Measurements from ENCODE around the gene YEATS2. TPM values are rescaled to one million over a fixed set of nuclear protein-coding genes. Genes with fewer than 3 reads are reported as not detected.
"Not testable (repeated sequence)": the region's sequence is repeated elsewhere in the genome, so short reads cannot be mapped to it uniquely, and the experiment has no call there.

The YEATS2 gene
- total RNA-seq, 1 donor from 2014 or later = 61.9 TPM

DNA sequence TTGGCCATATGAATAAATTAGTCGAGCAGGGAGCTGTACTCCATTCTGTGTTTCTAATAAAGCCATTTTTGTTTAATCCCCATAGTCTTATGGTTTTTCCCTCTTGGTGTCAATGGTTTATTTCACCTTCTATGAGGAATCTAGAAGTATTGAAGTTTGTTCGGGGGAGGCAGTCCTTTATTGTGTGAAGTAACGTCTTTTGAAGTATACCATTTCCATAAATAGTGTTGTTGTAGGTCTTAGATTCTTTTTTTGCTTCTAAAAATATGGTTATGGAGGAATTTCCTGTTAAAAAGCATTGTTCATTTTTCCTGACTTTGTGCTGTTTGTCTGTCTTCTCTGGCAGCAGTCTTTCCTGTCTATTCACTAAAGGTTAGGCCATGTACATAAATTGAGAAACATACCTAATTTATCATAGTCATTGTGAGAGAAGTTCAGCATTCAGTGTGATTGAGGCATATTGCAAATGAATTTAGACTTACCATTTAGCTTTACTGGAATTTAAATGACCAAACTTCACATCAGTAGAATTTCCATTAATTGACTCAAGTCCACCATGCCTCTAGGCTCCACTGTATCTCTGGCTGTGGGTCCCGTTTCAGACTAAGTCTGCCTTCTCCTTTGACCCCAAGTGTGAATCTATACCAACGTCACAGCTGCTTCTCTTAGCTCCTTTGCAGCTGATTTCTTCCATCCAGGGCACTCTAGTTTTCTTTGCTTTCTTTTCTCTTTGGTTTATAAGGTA lies 37.3 kb downstream of the YEATS2 start:
- TF ChIP-seq, protein P1, sequence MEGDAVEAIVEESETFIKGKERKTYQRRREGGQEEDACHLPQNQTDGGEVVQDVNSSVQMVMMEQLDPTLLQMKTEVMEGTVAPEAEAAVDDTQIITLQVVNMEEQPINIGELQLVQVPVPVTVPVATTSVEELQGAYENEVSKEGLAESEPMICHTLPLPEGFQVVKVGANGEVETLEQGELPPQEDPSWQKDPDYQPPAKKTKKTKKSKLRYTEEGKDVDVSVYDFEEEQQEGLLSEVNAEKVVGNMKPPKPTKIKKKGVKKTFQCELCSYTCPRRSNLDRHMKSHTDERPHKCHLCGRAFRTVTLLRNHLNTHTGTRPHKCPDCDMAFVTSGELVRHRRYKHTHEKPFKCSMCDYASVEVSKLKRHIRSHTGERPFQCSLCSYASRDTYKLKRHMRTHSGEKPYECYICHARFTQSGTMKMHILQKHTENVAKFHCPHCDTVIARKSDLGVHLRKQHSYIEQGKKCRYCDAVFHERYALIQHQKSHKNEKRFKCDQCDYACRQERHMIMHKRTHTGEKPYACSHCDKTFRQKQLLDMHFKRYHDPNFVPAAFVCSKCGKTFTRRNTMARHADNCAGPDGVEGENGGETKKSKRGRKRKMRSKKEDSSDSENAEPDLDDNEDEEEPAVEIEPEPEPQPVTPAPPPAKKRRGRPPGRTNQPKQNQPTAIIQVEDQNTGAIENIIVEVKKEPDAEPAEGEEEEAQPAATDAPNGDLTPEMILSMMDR (conservative IDR thresholded peaks at IDR 0.05) = no peak
- Mint-ChIP-seq H3K9me3 (no peaks in the 10 kb centered on the region), H3K36me3 (ENCODE audit: low read depth) (peaks cover 30% of the 10 kb centered on the region), H3K4me3 (no peak overlapping the region), H3K4me1 (peaks cover 7% of the 10 kb centered on the region), H3K27me3 (ENCODE audit: low read depth) (no peaks in the 10 kb centered on the region), H3K27ac (ENCODE audit: unreplicated experiment) (no peak overlapping the region)
- no peak for DNase-seq (ENCODE audit: low read depth, low spot score)

DNA sequence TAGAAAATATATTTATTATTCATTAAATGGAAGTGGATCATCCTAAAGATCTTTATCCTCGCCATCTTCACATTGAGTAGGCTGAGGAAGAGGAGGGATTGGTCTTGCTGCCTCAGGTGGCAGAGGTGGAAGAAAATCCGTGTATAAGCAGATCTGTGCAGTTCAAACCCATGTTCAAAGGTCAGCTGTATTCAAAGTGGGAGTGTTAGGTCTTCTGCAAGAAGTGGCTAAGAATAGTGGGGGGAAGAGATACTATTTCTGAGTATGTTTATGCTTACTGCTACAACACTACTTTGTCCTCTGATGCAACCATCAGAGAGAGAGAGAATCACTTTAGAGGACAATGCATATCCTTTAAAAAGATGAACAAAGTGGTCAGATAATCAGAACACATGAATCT lies 39.5 kb downstream of the YEATS2 start:
- H3K9me3 Mint-ChIP-seq = no peaks in the 10 kb centered on the region
- no peak overlapping the region for H3K4me3 Mint-ChIP-seq
- no peak overlapping the region for H3K27ac Mint-ChIP-seq (ENCODE audit: unreplicated experiment)
- DNase-seq (ENCODE audit: low read depth, low spot score) = no peak
- no peaks in the 10 kb centered on the region for H3K27me3 Mint-ChIP-seq (ENCODE audit: low read depth)
- TF ChIP-seq, protein P1 (conservative IDR thresholded peaks at IDR 0.05) = no peak
- peaks cover 7% of the 10 kb centered on the region for H3K4me1 Mint-ChIP-seq
- peaks cover 37% of the 10 kb centered on the region for H3K36me3 Mint-ChIP-seq (ENCODE audit: low read depth)

DNA sequence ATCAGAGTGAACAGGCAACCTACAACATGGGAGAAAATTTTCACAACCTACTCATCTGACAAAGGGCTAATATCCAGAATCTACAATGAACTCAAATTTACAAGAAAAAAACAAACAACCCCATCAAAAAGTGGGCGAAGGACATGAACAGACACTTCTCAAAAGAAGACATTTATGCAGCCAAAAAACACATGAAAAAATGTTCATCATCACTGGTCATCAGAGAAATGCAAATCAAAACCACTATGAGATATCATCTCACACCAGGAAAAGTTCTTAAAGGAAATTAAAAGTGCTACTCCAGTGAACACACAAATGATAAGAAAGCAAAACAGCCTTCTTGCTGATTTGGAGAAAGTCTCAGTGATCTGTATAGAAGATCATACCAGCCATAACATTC lies 42.6 kb downstream of the YEATS2 start:
- peaks cover 40% of the 10 kb centered on the region for H3K36me3 Mint-ChIP-seq (ENCODE audit: low read depth)
- DNase-seq (ENCODE audit: low read depth, low spot score); H3K4me3 Mint-ChIP-seq; H3K4me1 Mint-ChIP-seq; H3K27me3 Mint-ChIP-seq (ENCODE audit: low read depth); H3K27ac Mint-ChIP-seq (ENCODE audit: unreplicated experiment); H3K9me3 Mint-ChIP-seq: not testable (repeated sequence)

DNA sequence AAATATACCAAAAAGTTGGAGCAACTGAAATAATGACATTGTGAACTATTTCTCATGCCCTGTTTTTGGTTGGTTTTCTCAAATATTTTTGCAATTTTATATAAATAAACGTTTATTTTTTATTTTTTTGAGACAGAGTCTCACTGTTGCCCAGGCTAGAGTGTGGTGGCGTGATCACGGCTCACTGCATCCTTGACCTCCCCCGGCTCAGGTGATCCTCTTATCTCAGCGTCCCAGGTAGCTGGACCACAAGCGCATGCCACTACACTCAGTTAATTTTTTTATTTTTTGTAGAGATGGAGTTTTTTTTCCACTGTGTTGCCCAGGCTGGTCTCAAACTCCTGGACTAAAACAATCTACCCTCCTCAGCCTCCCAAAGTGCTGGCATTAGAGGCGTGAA lies 45.6 kb downstream of the YEATS2 start:
- Mint-ChIP-seq H3K27ac (ENCODE audit: unreplicated experiment) (no peak overlapping the region), H3K9me3 (no peaks in the 10 kb centered on the region), H3K4me1 (peaks cover 8% of the 10 kb centered on the region), H3K4me3 (no peak overlapping the region), H3K36me3 (ENCODE audit: low read depth) (peaks cover 37% of the 10 kb centered on the region), H3K27me3 (ENCODE audit: low read depth) (no peaks in the 10 kb centered on the region)
- TF ChIP-seq, protein P1 (conservative IDR thresholded peaks at IDR 0.05) = no peak
- no peak for DNase-seq (ENCODE audit: low read depth, low spot score)

DNA sequence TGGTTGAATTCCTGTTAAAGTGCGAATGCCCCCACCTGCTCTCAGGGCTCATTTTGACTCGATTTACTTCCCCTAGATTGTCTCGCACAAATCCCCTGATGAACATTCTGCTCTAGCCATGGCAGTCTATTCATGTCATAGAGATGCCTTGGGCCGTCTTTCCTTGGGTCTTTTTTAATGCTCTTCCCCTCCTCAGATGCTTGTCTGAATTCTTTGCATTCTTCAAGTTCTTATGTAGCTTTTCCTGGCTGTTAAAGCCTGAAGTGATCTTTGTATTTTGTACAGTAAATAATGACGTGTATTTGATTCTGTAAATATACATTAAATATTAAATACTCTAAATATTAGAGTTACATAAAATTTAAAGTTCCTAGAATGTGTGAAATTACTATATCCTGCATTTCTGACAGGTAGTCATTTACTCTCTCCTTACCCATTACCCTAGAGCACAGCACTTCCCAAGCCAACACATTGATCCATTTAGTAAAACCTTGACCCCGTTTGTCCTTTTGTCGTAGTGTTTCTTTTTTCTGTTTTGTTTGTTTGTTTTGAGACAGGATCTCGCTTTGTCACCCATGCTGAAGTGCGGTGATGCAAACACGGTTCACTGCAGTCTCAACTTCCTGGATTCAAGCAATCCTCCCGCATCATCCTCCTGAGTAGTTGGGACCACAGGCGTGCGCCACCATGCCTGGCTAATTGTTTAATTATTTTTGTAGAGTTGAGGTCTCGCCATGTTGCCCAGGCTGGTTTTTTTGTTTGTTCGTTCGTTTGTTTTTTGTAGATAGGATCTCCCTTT lies 47.9 kb downstream of the YEATS2 start:
- Mint-ChIP-seq H3K4me1 (peaks cover 8% of the 10 kb centered on the region), H3K27ac (ENCODE audit: unreplicated experiment) (peak overlapping the region; percentile 30), H3K9me3 (no peaks in the 10 kb centered on the region), H3K27me3 (ENCODE audit: low read depth) (no peaks in the 10 kb centered on the region), H3K36me3 (ENCODE audit: low read depth) (peaks cover 37% of the 10 kb centered on the region), H3K4me3 (no peak overlapping the region)
- DNase-seq (ENCODE audit: low read depth, low spot score) = no peak
- TF ChIP-seq, protein P1 (conservative IDR thresholded peaks at IDR 0.05) = no peak

DNA sequence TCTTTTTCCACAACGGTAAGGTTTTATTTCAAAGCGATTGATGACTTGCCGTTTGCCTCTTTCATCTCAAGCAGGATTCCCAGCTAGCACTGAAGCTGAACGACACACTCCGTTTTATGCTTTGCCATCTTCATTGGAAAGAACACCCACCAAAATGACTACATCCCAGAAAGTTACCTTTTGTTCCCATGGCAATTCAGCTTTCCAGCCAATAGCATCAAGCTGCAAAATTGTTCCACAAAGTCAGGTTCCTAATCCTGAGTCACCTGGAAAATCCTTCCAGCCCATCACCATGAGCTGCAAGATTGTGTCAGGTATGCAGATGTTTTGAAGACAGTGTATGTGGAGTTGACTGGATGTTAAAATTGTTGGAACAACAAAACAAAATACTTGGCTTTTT lies 56.5 kb downstream of the YEATS2 start:
- Mint-ChIP-seq H3K9me3 (no peaks in the 10 kb centered on the region), H3K27ac (ENCODE audit: unreplicated experiment) (no peak overlapping the region), H3K27me3 (ENCODE audit: low read depth) (no peaks in the 10 kb centered on the region), H3K4me1 (no peaks in the 10 kb centered on the region), H3K36me3 (ENCODE audit: low read depth) (peaks cover 20% of the 10 kb centered on the region), H3K4me3 (no peak overlapping the region)
- TF ChIP-seq, protein P1 (conservative IDR thresholded peaks at IDR 0.05) = no peak
- DNase-seq (ENCODE audit: low read depth, low spot score) = no peak
